Coronary artery (tissue), 2 donors: Measurements from ENCODE around the gene DNAJC21.

Source experiments
- DNase-seq: peaks from one replicate; pipeline ENCODE4 v3.0.0-alpha.2; 2017; ENCODE audit warnings: low spot score
- H3K27ac ChIP-seq, 2 donors: fragments of 200-600 bp; sonication (generic); one replicate each; pipeline ENCODE4 v1.5.1; 2016 to 2019
- H3K4me3 ChIP-seq: fragments of 200-600 bp; sonication (generic); 2 replicates; pipeline ENCODE4 v1.5.1; 2016; ENCODE audit warnings: mild to moderate bottlenecking, moderate library complexity
- TF ChIP-seq, protein P1 (sequence below): fragments of 200-600 bp; sonication (generic); IDR thresholded peaks from one replicate; pipeline ENCODE4 v1.5.1; 2019; ENCODE audit warnings: antibody characterized with exemption

DNAJC21 gene

DNA sequence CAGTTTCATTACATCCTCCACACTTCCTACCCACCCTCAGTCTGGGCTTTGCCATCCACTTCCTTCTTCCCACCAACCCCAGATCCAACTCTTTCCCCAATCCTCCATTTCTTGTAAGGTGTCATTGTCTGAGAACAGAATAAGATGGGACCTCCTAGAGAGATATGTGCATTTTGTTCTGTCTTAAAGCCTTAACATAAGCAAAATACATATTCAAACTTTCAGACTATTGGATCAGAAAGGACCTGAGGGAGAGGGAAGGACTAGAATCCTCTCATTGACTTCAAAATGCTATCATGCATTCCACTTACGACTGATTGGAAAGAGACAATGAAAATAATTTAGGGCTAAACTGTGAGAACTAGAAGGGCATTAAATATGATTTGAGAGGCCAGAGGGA lies 75.4 kb downstream of the DNAJC21 start:
- Histone ChIP-seq H3K4me3 (no peak overlapping the region), H3K27ac (no peak overlapping the region)
- TF ChIP-seq, protein P1, sequence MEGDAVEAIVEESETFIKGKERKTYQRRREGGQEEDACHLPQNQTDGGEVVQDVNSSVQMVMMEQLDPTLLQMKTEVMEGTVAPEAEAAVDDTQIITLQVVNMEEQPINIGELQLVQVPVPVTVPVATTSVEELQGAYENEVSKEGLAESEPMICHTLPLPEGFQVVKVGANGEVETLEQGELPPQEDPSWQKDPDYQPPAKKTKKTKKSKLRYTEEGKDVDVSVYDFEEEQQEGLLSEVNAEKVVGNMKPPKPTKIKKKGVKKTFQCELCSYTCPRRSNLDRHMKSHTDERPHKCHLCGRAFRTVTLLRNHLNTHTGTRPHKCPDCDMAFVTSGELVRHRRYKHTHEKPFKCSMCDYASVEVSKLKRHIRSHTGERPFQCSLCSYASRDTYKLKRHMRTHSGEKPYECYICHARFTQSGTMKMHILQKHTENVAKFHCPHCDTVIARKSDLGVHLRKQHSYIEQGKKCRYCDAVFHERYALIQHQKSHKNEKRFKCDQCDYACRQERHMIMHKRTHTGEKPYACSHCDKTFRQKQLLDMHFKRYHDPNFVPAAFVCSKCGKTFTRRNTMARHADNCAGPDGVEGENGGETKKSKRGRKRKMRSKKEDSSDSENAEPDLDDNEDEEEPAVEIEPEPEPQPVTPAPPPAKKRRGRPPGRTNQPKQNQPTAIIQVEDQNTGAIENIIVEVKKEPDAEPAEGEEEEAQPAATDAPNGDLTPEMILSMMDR, result no peak
- DNase-seq, result no peak
